Measurements from ENCODE around the gene TUBGCP6.

Gene TUBGCP6, protein sequence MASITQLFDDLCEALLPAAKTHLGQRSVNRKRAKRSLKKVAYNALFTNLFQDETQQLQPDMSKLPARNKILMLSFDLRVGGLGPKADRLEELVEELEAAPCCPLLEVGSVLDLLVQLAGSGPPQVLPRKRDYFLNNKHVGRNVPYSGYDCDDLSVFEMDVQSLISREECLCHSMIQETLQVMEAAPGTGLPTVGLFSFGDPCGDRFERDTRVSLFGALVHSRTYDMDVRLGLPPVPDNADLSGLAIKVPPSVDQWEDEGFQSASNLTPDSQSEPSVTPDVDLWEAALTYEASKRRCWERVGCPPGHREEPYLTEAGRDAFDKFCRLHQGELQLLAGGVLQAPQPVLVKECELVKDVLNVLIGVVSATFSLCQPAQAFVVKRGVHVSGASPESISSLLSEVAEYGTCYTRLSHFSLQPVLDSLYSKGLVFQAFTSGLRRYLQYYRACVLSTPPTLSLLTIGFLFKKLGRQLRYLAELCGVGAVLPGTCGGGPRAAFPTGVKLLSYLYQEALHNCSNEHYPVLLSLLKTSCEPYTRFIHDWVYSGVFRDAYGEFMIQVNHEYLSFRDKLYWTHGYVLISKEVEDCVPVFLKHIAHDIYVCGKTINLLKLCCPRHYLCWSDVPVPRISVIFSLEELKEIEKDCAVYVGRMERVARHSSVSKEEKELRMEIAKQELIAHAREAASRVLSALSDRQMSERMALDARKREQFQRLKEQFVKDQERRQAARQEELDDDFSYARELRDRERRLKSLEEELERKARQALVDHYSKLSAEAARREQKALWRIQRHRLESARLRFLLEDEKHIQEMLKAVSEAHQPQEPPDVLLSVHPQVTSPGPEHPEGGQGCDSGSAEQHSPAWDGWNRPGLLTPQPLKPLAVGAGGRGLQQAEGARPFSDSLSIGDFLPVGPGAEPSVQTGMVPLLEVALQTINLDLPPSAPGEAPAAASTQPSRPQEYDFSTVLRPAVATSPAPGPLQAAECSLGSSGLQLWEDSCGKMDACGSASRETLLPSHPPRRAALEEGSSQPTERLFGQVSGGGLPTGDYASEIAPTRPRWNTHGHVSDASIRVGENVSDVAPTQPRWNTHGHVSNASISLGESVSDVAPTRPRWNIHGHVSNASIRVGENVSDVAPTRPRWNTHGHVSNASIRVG (N-terminal part only)

DNA sequence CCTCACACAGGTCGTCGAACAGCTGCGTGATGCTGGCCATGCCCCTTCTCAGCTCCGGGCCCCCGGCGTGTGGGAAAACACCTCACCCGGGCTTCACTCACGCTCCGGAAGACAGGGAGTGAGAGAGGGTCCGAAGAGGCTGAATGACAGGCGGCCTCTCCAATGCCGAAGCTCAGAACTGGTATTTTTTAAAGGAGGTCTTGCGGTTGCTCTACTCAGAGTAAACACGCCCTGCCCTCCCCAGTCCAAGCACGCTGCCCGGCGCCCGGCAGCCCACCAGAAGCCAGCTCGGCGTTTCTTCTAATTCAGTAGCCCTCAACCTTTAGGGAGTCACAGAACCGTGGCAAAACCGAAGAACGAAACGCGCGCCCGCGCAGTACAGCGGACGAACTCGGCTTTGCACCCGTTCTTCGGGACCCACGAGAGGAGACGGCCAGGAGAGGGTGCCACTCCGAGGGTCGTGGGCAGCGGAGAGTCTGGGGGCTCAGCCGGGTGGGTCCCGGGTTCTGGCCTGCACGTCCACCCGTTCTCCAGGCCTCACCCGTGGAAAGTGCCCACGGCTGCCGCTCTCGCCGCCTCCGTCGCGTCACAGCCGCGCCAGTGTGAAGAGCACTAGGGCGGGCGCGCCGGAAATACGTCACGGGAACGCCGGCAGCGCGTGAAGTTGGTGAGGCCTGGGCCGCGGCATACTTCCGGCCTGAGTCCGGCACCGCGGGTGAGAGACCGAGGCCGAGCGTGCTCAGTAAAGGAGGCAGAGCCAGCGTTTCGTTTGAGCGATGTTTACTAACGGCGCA is at the start of gene TUBGCP6:
Gene TUBGCP6 (minus strand): TSS at position 604 of the 794 bp plus-strand sequence. CDS start 564 bp downstream, at position 40.
- peak; percentile 89 for DNase-seq (ENCODE audit: low spot score)

DNA sequence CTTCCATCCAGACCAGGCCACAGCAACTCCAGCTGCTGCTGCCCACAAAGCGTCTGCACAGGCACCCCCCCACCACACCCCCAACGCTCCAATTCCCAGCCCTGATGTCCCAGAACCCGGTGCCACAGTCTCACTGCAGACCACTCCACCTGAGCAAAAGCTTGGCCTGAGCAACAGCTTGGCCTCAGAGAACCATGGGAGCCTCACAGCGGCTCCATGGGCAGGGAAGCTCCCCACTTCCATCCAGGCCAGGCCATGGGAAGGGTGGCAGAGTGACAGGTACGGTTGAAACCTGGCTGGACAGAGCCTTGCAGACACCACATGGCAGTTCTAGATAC is 49.5 kb upstream of the TUBGCP6 start:
- no peak for DNase-seq (ENCODE audit: low spot score)

DNA sequence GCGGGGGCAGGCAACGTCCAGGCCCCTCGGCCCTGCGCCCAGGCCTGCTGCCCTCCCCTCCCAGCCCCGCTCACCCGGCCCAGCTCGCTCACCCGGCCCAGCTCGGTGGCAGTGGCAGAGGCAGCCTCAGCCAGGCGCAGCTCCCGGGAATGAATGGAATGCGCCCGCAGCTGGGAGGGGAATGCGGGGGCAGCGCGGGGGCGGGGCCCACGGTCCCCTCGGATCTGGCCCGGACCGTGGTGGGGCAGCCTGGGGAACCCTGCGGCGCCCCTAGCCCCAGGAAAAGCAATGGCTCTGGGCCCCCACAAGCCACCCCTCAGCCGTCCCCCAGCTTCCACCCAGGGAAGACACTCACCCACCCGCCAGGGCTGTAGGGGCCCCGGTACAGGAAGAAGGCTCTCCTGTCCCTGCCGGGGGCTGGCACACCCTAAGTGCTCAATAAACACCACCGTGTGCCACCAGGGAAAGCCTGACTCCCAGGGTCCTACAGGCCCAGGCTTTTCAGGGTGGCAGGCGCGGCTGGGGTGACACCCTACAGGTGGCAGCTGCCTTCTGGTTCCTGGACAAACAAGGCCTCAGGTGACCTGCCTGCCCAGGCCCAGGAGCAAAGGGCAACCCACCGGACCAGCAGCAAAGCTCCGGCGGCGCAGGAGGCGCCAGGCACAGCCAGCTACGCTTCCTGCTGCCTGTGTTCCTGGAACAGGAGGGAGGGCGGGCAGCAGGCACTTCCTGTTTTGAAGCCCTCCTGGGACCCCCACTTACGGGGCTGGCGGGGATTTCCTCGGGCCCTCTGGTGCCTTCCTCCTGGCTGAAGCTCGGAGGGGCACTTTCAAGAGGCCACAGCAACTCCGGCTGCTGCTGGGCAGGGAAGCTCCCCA is 48.9 kb upstream of the TUBGCP6 start:
- no peak for DNase-seq (ENCODE audit: low spot score)

DNA sequence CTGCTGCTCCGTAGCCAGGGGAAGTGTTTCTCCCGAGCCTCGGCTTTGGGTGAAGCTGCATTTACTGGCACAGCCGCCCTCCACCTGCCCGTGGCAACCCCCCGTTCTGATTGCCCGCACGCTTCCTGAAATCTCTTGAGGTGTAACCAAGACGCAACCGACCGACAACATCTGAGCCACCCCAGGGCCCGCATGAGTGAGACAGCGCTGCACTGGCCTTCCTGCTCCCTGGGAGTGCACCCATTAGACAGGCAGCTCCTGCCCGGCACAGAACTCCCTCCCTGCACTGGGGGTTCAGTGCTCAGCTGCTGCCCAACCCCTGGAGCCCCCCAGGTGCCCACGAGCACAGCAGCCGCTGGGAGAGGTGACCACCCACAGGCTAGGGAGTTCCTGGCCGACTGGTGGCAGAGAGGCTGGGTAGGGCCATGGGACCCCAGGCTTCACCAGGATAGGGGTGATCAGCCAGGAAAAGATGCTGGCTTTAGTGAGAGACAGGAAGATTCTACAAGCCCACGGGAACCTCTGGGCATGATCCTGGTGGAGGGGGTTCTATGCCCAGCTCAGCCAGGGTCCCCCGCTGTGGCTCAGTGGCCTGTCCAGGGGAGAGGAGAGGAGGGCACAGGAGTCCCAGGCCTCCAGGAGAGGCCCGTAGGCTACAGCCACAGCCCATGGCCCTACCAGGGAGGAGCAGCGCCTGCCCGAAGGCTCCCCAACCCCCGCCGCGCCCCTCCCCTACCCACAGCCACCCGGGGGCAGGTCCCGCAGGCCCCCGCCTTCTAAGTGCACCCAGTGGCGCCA is 48.0 kb upstream of the TUBGCP6 start:
- DNase-seq (ENCODE audit: low spot score), result no peak

DNA sequence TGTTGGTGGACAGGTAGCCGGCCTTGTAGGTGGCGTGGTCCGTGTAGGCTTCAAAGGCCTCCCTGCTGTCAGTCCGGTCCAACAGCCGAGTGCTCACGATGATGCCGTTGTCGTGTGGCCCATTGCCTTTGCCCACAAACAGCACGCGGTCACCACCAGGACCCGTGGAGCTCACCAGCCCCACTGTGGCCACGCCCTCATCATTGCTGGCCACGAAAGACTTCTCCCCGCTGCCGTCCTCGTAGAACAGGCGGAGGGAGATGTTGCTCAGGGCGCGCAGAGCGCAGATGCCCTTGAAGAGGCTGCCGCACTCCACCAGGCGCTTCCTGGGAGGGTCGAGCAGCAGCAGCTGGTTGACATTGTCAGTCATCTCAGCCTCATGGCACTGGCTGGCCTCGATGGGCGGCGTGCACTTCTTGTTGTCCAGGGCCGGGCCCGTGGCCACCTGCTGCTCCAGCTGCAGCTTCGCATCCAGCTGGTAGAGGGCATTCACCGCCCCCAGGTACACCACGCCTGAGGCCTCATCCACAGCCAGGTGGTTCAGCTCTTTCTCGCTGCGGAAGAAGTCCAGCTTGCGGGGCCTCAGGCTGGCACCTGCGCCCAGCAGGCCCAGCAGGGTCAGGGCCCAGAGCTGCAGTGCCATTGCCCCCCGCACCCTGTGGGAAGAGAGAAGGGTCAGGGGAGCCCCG is 45.3 kb upstream of the TUBGCP6 start:
- DNase-seq (ENCODE audit: low spot score), result no peak

DNA sequence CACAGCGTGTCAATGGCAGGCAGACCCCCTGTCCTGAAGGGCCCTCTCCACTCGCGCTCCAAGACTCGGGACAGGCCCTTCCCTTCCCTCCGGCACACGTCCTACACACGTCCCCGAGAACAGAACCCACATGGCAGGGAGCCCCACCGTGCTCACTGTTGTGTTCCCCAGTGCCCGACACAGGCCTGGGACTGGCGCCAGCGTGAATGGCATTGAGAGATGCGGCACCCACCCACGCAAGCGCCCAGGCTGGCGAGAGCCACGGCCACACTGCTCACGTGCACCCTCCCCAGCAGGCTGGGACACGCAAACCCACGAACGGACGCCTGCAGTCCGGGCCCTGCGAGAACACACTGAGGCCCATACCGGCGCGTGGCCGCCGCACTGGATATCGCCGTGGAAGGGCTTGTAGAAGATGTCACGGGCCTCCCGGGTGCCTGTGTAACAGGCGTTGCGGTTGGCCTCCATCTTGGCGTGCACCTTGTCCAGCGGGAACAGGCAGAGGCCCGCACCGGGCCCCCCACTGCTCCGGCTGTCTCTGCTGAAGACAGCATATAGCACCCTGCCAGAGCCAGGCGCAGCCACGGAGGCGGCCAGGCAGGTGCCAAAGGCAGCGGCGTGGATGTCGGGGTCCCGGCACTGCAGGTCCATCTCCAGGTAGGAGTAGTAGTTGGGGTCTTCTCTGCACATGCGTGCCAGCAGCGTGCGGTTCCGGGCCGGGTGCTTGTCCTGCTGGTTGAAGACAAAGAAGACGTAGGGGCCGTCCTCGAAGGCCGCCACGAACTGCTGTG is 44.5 kb upstream of the TUBGCP6 start:
- DNase-seq (ENCODE audit: low spot score), result no peak

DNA sequence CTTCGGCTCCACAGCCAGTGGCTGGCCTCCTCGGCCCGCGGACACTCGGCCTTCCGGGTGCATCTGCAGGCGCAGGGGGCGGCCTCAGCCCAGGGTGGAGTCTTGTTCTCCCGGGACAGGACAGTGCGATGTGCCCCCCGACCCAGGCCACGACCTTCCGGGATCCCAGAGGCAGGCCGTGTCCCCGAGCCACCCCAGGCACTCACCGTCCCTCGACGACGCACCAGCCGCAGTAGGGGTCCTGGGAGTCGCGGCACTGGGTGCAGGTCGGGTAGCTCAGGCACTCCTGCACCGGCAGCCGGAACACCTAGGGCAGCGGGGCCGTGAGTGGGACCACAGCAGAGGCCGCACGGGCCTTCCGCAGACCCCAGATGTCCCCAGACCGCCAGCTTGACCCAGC is 42.9 kb upstream of the TUBGCP6 start:
- DNase-seq (ENCODE audit: low spot score), result no peak

DNA sequence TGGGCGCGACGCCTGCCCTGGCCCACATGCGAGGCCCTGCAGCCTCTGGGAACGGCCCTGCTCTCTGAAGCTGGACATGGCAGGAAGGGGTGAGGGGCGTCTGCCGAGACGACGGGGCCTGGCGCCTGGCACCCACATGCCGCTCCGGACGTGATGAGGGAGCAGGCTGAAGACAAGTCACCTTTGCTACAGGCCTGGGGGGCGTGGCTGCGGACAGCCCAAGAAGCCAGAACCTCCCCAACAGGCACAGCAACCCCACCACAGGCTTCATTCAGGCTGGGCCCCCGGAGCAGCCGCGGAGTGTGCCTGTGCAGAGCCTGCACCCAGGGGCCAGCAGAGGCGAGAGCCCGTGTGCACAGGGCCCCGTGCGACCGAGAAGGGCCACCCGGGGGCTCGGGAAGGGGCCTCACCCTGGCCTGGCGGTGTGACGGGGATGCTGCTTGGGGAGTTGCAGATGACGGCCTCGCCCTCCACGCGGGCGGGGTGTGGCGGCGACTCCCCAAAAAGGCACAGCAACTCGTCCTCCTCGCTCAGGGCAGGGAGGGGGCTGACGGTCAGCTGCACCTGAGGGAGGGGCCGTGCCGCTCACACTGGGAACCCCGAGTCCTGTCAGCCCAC is 42.0 kb upstream of the TUBGCP6 start:
- no peak for DNase-seq (ENCODE audit: low spot score)

DNA sequence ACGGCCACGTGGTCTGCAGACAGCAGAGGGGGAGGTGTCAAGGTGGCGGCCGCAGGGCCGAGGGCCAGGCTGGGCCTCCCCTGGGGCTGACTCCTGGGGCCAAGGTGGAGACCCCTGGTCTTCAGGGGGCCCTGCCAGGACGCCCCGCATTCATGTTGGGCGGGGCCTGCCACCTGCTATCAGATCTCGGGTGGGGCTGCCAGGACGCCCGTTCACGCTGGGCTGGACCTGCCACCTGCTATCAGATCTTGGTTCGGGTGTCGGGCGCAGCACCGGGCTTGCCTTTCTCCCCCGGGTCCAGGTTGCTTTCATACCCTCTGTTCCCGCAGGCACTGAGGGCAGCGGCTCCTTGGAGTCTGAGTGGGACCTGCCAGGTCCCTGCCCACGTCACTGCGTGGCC is 41.5 kb upstream of the TUBGCP6 start:
- DNase-seq (ENCODE audit: low spot score), result no peak

DNA sequence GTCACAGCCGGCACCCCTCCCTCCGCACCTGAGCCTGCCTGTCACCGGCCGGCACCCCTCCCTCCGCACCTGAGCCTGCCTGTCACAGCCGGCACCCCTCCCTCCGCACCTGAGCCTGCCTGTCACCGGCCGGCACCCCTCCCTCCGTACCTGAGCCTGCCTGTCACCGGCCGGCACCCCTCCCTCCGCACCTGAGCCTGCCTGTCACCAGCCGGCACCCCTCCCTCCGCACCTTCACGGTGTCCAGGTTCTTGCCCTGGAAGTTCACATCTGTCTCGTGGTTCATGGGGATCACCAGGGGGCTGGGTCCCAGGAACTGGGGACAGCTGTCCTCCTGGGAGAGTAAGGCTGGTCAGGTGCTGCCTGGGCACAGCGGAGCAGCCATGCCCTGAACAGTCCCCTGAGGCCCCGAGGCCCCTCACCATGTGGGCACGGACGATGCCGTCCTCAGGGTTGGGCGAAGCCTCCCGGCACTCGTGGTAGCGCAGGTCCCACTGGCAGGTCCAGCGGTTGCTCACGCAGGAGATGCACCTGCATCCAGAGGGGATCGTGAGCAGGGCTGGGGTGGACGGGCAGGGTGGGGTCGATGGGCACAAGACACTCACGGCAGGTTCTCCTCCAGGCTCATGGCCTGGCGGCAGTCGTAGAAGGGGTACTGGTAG is 40.9 kb upstream of the TUBGCP6 start:
- no peak for DNase-seq (ENCODE audit: low spot score)

DNA sequence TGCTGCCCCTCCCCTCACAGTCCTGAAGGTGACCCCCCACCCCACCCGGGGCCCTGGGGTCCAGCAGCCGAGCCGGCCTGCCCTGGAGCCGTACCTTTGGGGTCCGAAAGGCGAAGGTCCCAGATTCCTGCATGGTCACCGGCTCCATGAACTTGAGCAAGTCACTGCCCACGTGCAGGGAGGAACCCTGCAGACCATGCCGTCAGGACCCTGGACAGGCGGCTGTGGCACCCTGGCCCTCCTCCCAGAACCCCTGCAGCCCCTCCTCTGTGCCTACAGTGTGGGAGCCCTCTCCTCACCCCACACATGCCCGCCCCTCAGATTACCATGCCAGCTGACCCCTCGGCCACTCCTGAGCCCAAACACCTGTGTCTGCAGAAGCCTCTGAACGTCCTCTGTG is 39.7 kb upstream of the TUBGCP6 start:
- DNase-seq (ENCODE audit: low spot score), result no peak

DNA sequence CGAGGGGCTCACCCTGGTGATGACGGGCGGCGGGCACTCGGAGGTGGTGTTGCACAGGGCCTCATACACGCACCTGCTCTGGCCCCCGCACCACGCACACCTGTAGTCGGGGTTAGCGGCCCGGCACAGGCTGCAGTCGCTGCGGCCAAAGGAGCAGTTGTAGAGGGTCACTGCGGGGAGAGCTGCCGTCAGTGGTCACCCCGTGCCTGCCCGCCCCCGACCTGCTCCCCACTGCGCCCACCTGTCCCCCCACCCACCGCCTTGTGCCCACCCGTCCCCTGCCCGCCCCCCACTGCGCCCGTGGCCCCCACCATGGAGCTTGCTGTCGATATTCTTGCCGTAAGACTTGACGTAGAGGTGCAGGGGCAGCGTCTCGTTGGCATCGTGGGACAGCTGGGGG is 39.0 kb upstream of the TUBGCP6 start:
- DNase-seq (ENCODE audit: low spot score), result no peak

DNA sequence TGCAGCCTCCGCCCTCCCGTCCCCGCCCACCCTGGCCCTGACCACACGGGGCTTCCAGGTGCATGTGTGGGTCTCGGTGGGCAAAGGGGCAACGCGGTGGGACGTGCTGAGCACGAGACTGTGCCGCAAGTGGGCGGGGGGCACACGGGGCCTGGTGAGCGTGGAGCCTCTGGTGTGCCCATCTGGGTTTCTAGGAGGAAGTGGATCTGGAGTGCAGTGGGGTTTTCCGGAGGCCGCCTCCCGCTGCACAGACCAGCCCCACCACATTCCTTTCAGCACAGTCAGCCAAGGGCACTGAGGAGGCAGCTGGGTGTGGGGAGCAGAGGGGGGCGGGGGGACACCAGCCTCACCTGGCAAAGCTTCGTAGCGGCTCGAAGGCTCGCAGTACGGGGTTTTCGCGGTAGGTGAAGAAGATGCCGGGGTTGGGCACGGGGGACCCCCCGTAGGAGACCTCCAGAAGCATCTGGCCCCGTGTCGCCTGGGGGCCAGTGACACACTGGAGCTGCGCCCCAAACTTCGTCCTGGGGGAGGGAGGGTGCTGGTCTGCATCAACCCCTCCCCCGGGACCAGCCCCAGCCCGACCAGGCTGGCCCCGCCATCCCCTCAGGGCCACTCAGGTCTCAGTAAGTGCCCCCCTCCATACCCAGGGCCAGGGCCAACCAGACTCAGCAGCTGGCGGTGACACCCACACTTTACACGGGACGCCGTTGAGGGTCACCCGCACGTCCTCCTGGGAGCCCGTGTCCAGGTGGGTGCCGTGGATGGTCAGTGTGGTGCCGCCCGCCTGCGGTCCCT is 37.7 kb upstream of the TUBGCP6 start:
- DNase-seq (ENCODE audit: low spot score), result no peak

DNA sequence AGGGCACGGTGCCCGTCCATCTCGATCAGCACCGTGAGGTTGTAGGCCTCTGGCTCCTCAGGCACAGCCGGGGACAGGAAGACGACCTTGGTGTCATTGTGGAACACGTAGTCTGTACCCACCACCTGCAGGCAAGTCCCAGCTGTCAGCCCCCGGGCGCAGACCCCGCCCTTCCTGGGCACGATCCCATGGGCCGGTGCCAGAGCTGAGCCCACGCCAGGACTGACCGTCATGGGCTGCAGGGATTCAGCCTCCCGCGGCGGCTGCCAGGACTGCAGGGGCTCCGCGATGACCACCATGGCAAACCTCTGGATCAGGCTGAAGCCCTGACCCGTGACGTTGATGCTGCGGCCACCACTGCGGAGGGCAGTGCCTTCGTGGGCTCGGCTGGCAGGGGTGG is 37.1 kb upstream of the TUBGCP6 start:
- DNase-seq (ENCODE audit: low spot score), result no peak

DNA sequence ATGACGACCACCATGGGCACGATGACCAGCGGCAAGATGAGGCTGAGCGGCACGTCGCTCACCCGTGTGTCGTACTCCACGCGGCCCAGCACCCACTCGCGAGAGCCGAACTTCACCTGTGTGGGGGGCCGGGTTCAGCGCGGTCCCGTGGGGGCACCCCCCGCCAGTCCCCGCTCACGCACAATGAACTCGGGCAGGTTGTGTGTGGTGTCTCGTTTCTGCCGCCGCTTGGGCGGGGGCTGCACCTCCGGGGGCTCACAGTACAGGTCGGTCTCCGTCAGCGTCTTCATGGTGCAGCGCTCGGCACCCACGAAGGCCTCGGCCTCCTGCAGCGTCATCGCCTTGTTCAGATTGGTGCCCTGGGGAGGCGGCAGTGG is 36.5 kb upstream of the TUBGCP6 start:
- DNase-seq (ENCODE audit: low spot score), result no peak

DNA sequence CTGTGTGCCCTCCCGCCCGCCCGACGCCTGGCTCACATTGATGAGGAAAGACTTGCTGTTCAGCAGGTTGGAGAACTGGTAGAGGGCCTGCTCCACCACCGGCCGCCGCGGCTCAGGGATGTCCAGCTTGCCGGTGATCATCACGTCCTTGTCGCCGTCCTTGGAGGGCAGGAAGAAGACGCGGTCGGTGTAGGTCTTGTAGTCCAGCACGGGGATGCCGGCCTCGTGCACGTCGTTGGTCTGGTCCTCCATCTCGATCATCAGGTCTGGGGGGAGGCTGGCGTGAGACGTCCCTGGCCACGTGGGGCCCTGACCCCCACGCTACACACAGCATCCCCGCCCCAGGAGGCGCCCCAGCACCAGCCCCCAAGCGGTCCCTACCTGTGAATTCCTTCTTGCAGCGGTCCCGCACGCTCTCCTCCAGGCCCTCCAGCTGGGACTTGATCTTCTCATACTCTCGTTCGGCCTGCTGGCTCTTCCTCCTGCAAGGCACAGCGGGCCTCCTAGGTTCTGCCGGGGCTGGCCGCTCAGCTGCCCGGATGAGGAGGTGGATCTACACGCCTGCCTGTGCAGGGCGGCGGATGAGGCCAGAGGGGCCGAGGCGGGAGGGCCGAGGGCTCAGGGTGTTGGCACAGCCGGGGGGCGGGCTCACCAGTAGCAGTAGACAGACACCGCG is 36.0 kb upstream of the TUBGCP6 start:
- DNase-seq (ENCODE audit: low spot score), result no peak

Measured in CD4-positive, alpha-beta T cell treated with Interleukin-2 at 100 ng/mL for 4 hours (primary cell).